Measurements from ENCODE around the gene GP2.

GRCh38 chr16:20298452-20298851, 28.9 kb downstream of the GP2 start:
- TF ChIP-seq POLR2A (IDR thresholded peaks at IDR 0.05; ENCODE audit: low read depth, low read length) (no peak), POLR2AphosphoS5 (IDR thresholded peaks at IDR 0.05; ENCODE audit: low read depth, low read length) (no peak)

Data from GM12892 (cell line).